Kidney (tissue), 14 donors: ENCODE data around the gene JADE1. TPM values are rescaled to one million over a fixed set of nuclear protein-coding genes. Genes with fewer than 3 reads are reported as not detected.

ENCODE experiments used
- DNase-seq, 5 donors: peaks; one replicate each; pipeline ENCODE4 v3.0.0-alpha.2; 2013 to 2020
- FAIRE-seq: peaks from 2 replicates; lab custom pipeline; 2012; peaks lifted over from hg19 to GRCh38; lab: Jason Lieb, UNC
- H3K27ac ChIP-seq, 2 donors: one replicate each; pipeline ENCODE4 v1.7.0; 2013; ENCODE audit warnings: low read depth in 2 of 2, low read length in 2 of 2, inconsistent platforms in 1 of 2
- H3K27me3 ChIP-seq: one replicate; pipeline ENCODE4 v1.7.1; 2013; ENCODE audit warnings: low read length, inconsistent platforms; ENCODE audit not compliant: control insufficient read depth, insufficient read depth
- H3K36me3 ChIP-seq, 3 donors: one replicate each; pipeline versions ENCODE4 v1.7.0 to v1.7.1; 2013; ENCODE audit warnings: low read length in 3 of 3, control low read depth in 1 of 3, inconsistent platforms in 1 of 3; ENCODE audit not compliant: insufficient read depth in 3 of 3, control insufficient read depth in 2 of 3
- H3K4me1 ChIP-seq, 3 donors: one replicate each; pipeline versions ENCODE4 v1.7.0 to v1.7.1; 2013; ENCODE audit warnings: low read length in 3 of 3, inconsistent platforms in 1 of 3, low read depth in 1 of 3; ENCODE audit not compliant: control insufficient read depth in 2 of 3, insufficient read depth in 2 of 3
- H3K4me3 ChIP-seq, 3 donors: one replicate each; pipeline versions ENCODE4 v1.7.0 to v1.8.1; 2013; ENCODE audit warnings: low read length in 3 of 3, control low read depth in 1 of 3, inconsistent platforms in 1 of 3
- H3K9ac ChIP-seq, 3 donors: one replicate each; pipeline versions ENCODE4 v1.7.0 to v1.7.1; 2013; ENCODE audit warnings: low read length in 3 of 3, control low read depth in 1 of 3, inconsistent platforms in 1 of 3
- H3K9me3 ChIP-seq, 3 donors: one replicate each; pipeline versions ENCODE4 v1.7.0 to v1.7.1; 2013; ENCODE audit warnings: low read length in 3 of 3, control low read depth in 1 of 3, inconsistent platforms in 1 of 3; ENCODE audit not compliant: control insufficient read depth in 2 of 3, insufficient read depth in 1 of 3
- CTCF ChIP-seq: IDR thresholded peaks from 3 replicates; pipeline ENCODE4 v1.5.1; 2012; ENCODE audit warnings: mild to moderate bottlenecking, moderate library complexity, borderline replicate concordance; ENCODE audit not compliant: insufficient read depth; ENCODE audit errors: extremely low read depth
- intact Hi-C: fragments of 100-400 bp; cut with DNase I; formaldehyde crosslinking; loops from one replicate; pipeline ENCODE4 v1.11.1; 2022
- polyA plus RNA-seq: library from polyadenylated mRNA; stranded (reverse); fragments of 350-450 nt; fragmentation: Illumina TruSeq; extraction: RNeasy Lipid Tissue Mini Kit (QIAGEN cat#74804); gene quantifications from one replicate; pipeline ENCODE4 v1.2.3, GENCODE V29; 2014; ENCODE audit warnings: low read depth, low replicate concordance; ENCODE audit not compliant: insufficient read depth
- total RNA-seq: library from RNA; stranded (reverse); fragmentation: NEBNext Ultra II Directional; extraction: Animal tissue kit (Norgen Biotek cat#: 25700); gene quantifications from one replicate; pipeline ENCODE4 v1.2.1, GENCODE V29; 2021
- donor health status: control.
- donor health status: control.
- donor health status: control.
- donor health status: control.
- donor health status: control.
- donor health status: DM: yes; HTN: yes; CAD: no.
- donor health status: Normal renal cell carcinoma (clear cell type).

The JADE1 gene
- total and polyA plus RNA-seq, 2 donors from 2014 or later, result 23.0 to 119 TPM

GRCh38 chr4:128769011-128769410, 40.5 kb upstream of the JADE1 start:
- H3K4me1 ChIP-seq, result no peaks in the 10 kb centered on the region
- H3K27ac ChIP-seq, result no peak overlapping the region
- H3K9ac ChIP-seq, result no peak overlapping the region
- intact Hi-C loops, result no loop called here
- FAIRE-seq (no peak), DNase-seq (no peak)
- TF ChIP-seq CTCF, result no peak
- no peaks in the 10 kb centered on the region for H3K36me3 ChIP-seq
- no peak overlapping the region for H3K4me3 ChIP-seq
- no peaks in the 10 kb centered on the region for H3K27me3 ChIP-seq
- no peaks in the 10 kb centered on the region for H3K9me3 ChIP-seq

- DNase-seq (no peak), FAIRE-seq (no peak)
- Histone ChIP-seq H3K9ac (no peak overlapping the region), H3K27me3 (no peaks in the 10 kb centered on the region), H3K4me3 (no peak overlapping the region), H3K9me3 (no peaks in the 10 kb centered on the region), H3K4me1 (no peaks in the 10 kb centered on the region), H3K36me3 (no peaks in the 10 kb centered on the region), H3K27ac (no peak overlapping the region)
- intact Hi-C loops, result no loop called here
- TF ChIP-seq CTCF, result no peak
These were observed 38.7 kb upstream of the JADE1 start for GRCh38 chr4:128770807-128771206.

GRCh38 chr4:128775477-128775876, 34.0 kb upstream of the JADE1 start:
- Histone ChIP-seq H3K4me1 (no peaks in the 10 kb centered on the region), H3K27ac (no peak overlapping the region), H3K9ac (no peak overlapping the region), H3K9me3 (no peaks in the 10 kb centered on the region), H3K36me3 (no peaks in the 10 kb centered on the region), H3K27me3 (no peaks in the 10 kb centered on the region), H3K4me3 (no peak overlapping the region)
- intact Hi-C loops, result no loop called here
- TF ChIP-seq CTCF, result no peak
- DNase-seq (no peak), FAIRE-seq (no peak)

- Histone ChIP-seq H3K9ac (no peak overlapping the region), H3K27me3 (no peaks in the 10 kb centered on the region), H3K4me1 (no peaks in the 10 kb centered on the region), H3K9me3 (no peaks in the 10 kb centered on the region), H3K4me3 (no peak overlapping the region), H3K27ac (no peak overlapping the region), H3K36me3 (no peaks in the 10 kb centered on the region)
- no peak for DNase-seq
- intact Hi-C loops, result no loop called here
- no peak for TF ChIP-seq CTCF
- FAIRE-seq, result no peak
These were observed 33.6 kb upstream of the JADE1 start for GRCh38 chr4:128775916-128776315.
